DOHH2 (cell line): ENCODE measurements around the gene ROCK2.

ENCODE experiments used
- EZH2phosphoT487 ChIP-seq: fragments of 200-600 bp; sonication (generic); IDR thresholded peaks from 2 replicates; pipeline ENCODE4 v1.6.1; 2017; ENCODE audit warnings: borderline replicate concordance, mild to moderate bottlenecking, antibody characterized with exemption, low read length, moderate library complexity, mixed read lengths
- TF ChIP-seq, protein P1 (sequence below): fragments of 200-600 bp; sonication (generic); IDR thresholded peaks from one replicate; pipeline ENCODE4 v1.5.1; 2014; ENCODE audit warnings: antibody characterized with exemption, mild to moderate bottlenecking, low read depth, low read length; ENCODE audit not compliant: poor library complexity, severe bottlenecking

DNA sequence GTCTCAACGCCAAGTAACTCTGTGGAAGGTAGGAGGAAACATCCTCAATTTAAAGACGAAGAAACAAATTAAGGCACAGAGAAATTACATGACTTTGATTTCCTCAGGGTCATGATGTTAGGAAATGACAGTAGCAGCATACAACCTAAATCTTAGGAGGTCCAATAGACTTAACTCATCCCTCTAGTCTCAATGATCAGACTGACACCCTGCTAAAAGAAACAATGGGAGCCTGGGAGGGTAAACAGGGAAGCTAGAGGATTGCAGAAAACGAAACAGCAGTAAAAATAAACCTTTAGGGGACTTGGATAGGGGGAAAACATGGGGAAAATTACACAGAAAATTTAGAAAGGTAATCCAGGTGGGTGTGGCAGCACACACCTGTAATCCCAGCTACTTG, 56.0 kb downstream of the ROCK2 start:
- TF ChIP-seq, protein P1, sequence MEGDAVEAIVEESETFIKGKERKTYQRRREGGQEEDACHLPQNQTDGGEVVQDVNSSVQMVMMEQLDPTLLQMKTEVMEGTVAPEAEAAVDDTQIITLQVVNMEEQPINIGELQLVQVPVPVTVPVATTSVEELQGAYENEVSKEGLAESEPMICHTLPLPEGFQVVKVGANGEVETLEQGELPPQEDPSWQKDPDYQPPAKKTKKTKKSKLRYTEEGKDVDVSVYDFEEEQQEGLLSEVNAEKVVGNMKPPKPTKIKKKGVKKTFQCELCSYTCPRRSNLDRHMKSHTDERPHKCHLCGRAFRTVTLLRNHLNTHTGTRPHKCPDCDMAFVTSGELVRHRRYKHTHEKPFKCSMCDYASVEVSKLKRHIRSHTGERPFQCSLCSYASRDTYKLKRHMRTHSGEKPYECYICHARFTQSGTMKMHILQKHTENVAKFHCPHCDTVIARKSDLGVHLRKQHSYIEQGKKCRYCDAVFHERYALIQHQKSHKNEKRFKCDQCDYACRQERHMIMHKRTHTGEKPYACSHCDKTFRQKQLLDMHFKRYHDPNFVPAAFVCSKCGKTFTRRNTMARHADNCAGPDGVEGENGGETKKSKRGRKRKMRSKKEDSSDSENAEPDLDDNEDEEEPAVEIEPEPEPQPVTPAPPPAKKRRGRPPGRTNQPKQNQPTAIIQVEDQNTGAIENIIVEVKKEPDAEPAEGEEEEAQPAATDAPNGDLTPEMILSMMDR, result no peak
- TF ChIP-seq EZH2phosphoT487, result no peak
